GM12878 (cell line): ENCODE measurements around the gene COPZ1. TPM values are rescaled to one million over a fixed set of nuclear protein-coding genes. Genes with fewer than 3 reads are reported as not detected.

Experiments used
- ATAC-seq: fragments of 200-7000 bp; cut with Tn5 transposase; 3 replicates; pipeline ENCODE4 v1.9.1; 2020; ENCODE audit warnings: mild to moderate bottlenecking, moderate library complexity
- BruUV-seq: library from RNA; stranded (reverse); fragments of 400-500 nt; replicated peaks from 2 replicates; lab custom pipeline; 2021; lab: Mats Ljungman, UMichigan
- CTCF ChIA-PET: fragments of 300-600 bp; sonication (Branson Sonifier 250); formaldehyde crosslinking; extraction: SDS; loops from one replicate; lab custom pipeline; 2021; ENCODE audit warnings: inconsistent platforms; lab: Yijun Ruan, JAX
- POLR2A ChIA-PET: fragments of 350-600 bp; formaldehyde crosslinking; extraction: SDS; loops from one replicate; lab custom pipeline; 2021; ENCODE audit warnings: inconsistent platforms; lab: Charles Lee
- RAD21 ChIA-PET: fragments of 300-600 bp; sonication (Branson Sonifier 250); formaldehyde crosslinking; loops from one replicate; lab custom pipeline; 2023; ENCODE audit warnings: antibody characterized with exemption; ENCODE audit not compliant: unreplicated experiment; lab: Charles Lee
- SMC1A ChIA-PET: fragments of 300-600 bp; sonication (Branson Sonifier 250); formaldehyde crosslinking; loops from one replicate; lab custom pipeline; 2023; ENCODE audit not compliant: unreplicated experiment, uncharacterized antibody; lab: Charles Lee
- DNase-seq: peaks from one replicate; pipeline ENCODE4 v3.0.0-alpha.2; 2011; ENCODE audit warnings: low read depth, low spot score
- FAIRE-seq: peaks from 3 replicates; lab custom pipeline; 2011; peaks lifted over from hg19 to GRCh38; lab: Jason Lieb, UNC
- H2AFZ ChIP-seq: 2 replicates; pipeline ENCODE4 v1.6.0; 2011; ENCODE audit warnings: low read depth, low read length, control low read depth; ENCODE audit not compliant: control insufficient read depth
- H3K27ac ChIP-seq: 2 replicates; pipeline ENCODE4 v1.5.1; 2011; ENCODE audit warnings: control low read depth; ENCODE audit not compliant: control insufficient read depth, insufficient read depth
- H3K27me3 ChIP-seq, 2 experiments: replicated peaks in 1 of 2; 2 replicates each; pipeline versions ENCODE4 v1.6.0 to v1.6.1; 2011; ENCODE audit warnings: low read length in 1 of 2; ENCODE audit not compliant: control insufficient read depth in 2 of 2, insufficient read depth in 2 of 2
- H3K36me3 ChIP-seq, 2 experiments: 2 replicates each; pipeline ENCODE4 v1.5.1; 2011; ENCODE audit warnings: low read length in 1 of 2; ENCODE audit not compliant: control insufficient read depth in 2 of 2, insufficient read depth in 2 of 2
- H3K4me1 ChIP-seq: 2 replicates; pipeline ENCODE4 v1.6.1; 2011; ENCODE audit warnings: mild to moderate bottlenecking, low read length, moderate library complexity, mixed read lengths; ENCODE audit not compliant: control insufficient read depth, insufficient read depth
- H3K4me2 ChIP-seq: 2 replicates; pipeline ENCODE4 v1.6.0; 2011; ENCODE audit warnings: control low read depth; ENCODE audit not compliant: control insufficient read depth, insufficient read depth
- H3K4me3 ChIP-seq: fragments of 200-600 bp; sonication (generic); 2 replicates; pipeline ENCODE4 v1.5.1; 2016
- H3K79me2 ChIP-seq: 2 replicates; pipeline ENCODE4 v1.6.0; 2011; ENCODE audit warnings: low read length; ENCODE audit not compliant: control insufficient read depth, insufficient read depth
- H3K9ac ChIP-seq: 2 replicates; pipeline ENCODE4 v1.8.0; 2011; ENCODE audit warnings: low read length, control low read depth, mixed read lengths; ENCODE audit not compliant: control insufficient read depth, insufficient read depth
- H3K9me3 ChIP-seq: replicated peaks from 3 replicates; pipeline ENCODE4 v1.5.1; 2011; ENCODE audit warnings: mild to moderate bottlenecking, low read length; ENCODE audit not compliant: control insufficient read depth, insufficient read depth
- H4K20me1 ChIP-seq: 2 replicates; pipeline ENCODE4 v1.6.0; 2011; ENCODE audit not compliant: control insufficient read depth, insufficient read depth
- CHD1 ChIP-seq: IDR thresholded peaks from 2 replicates; pipeline ENCODE4 v1.6.1; 2012; ENCODE audit warnings: low read depth, low read length, improper control_type of control experiment
- EP300 ChIP-seq, 2 experiments: fragments of 150-350 bp in 1 of 2; IDR thresholded peaks; 2 replicates each; pipeline ENCODE4 v1.6.1; 2011 to 2012; ENCODE audit warnings: low read depth in 2 of 2, low read length in 2 of 2, borderline replicate concordance in 1 of 2, improper control_type of control experiment in 1 of 2, inconsistent platforms in 1 of 2; ENCODE audit not compliant: control insufficient read depth in 1 of 2
- POLR2A ChIP-seq: IDR thresholded peaks from 2 replicates; pipeline ENCODE4 v1.6.1; 2011; ENCODE audit warnings: low read depth, mild to moderate bottlenecking, low read length
- RBBP5 ChIP-seq: fragments of 200-600 bp; sonication (generic); conservative IDR thresholded peaks from 2 replicates; pipeline ENCODE4 v1.6.1; 2016
- SMAD5 ChIP-seq: IDR thresholded peaks from 2 replicates; pipeline ENCODE4 v1.6.1; 2016; ENCODE audit warnings: antibody characterized with exemption, low read depth
- SREBF2 ChIP-seq: IDR thresholded peaks from 2 replicates; pipeline ENCODE4 v1.6.1; 2012; ENCODE audit warnings: mild to moderate bottlenecking, low read length
- ZZZ3 ChIP-seq: IDR thresholded peaks from 2 replicates; pipeline ENCODE4 v1.6.1; 2011; ENCODE audit warnings: low read depth; ENCODE audit not compliant: control insufficient read depth, insufficient read length
- WGBS: methylation state at CpG from one replicate; pipeline ENCODE4 v1.1.6; 2016; ENCODE audit warnings: low lambda C conversion rate; ENCODE audit not compliant: insufficient replicate concordance, insufficient coverage; ENCODE audit errors: missing lambda C conversion rate; 5-methylcytosine and 5-hydroxymethylcytosine counted together
- in situ Hi-C: fragments of 300-500 bp; cut with MboI; formaldehyde crosslinking; loops from 9 replicates; pipeline ENCODE4 v1.14.3; 2018; ENCODE audit warnings: mixed read lengths
- intact Hi-C: fragments of 100-400 bp; cut with micrococcal nuclease; formaldehyde crosslinking; loops from one replicate; pipeline ENCODE4 v1.14.2; 2022; ENCODE audit not compliant: unreplicated experiment
- polyA plus RNA-seq, 11 experiments: library from polyadenylated mRNA; depleted of rRNA in 4 of 11; unstranded in 6 of 11; stranded (reverse) in 5 of 11; fragments of >200 nt; fragmentation: Nextera tagmentation in 4 of 11; fragmentation: Illumina TruSeq in 1 of 11; extraction: Ambion mirVana in 4 of 11; extraction: Trizol in 1 of 11; gene quantifications; 1 replicate in 1 of 11; 2 replicates in 10 of 11; pipeline versions ENCODE4 v1.2.1 to v1.2.3, GENCODE V29; 2011 to 2016; ENCODE audit warnings: inconsistent platforms in 2 of 11, missing spikeins in 2 of 11, low read depth in 1 of 11
- total RNA-seq, 4 experiments: library from RNA; depleted of rRNA in 3 of 4; stranded (reverse); fragments of >200 nt in 3 of 4; fragmentation: Illumina TruSeq in 1 of 4; extraction: Trizol in 1 of 4; gene quantifications; 2 replicates each; pipeline versions ENCODE4 v1.2.1 to v1.2.3, GENCODE V29; 2013 to 2021
- TF ChIP-seq, protein P1 (sequence below): fragments of 450-650 bp; IDR thresholded peaks from 2 replicates; pipeline ENCODE4 v1.6.1; 2017; ENCODE audit warnings: mild to moderate bottlenecking, low read depth, inconsistent platforms; ENCODE audit not compliant: poor library complexity, severe bottlenecking
- TF ChIP-seq, protein P2 (sequence below): fragments of 450-650 bp; IDR thresholded peaks from 2 replicates; pipeline ENCODE4 v1.6.1; 2017; ENCODE audit warnings: low read depth, mild to moderate bottlenecking, moderate library complexity
- TF ChIP-seq, protein P3 (sequence below): IDR thresholded peaks from 2 replicates; pipeline ENCODE4 v1.6.1; 2012; ENCODE audit warnings: low read depth, low read length, improper control_type of control experiment
- TF ChIP-seq, protein P4 (sequence below): fragments of 450-650 bp; IDR thresholded peaks from 2 replicates; pipeline ENCODE4 v1.6.1; 2017; ENCODE audit warnings: borderline replicate concordance

Gene COPZ1
- total and polyA plus RNA-seq, 10 of the 15 experiments (the other 5 are each of a cell fraction or from before 2014, with no cell fraction given) = 112 to 378 (median 184) TPM

DNA sequence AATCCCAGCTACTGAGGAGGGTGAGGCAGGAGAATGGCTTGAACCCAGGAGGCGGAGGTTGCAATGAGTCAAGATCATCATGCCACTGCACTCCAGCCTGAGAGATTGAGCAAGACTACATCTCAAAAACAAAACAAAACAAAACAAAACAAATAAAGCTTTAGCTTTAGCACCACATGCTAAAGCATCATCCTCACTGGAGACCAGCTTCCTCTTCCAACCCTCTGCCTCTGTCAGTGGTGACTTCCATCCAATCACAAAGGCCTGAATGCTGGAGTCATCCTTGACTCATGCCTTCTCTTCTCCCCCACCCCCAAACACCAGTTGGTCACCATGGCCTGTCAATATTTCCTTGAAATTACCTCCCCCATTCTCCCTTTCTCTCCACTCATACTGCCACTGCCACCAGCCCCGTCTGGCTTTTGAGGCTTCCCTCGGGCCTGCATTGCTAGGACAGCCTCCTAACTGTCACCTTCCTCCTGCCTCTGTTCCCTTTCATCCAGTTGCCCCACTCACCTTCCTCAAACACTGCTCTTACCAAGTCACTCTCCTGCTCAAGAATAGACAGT lies 58.2 kb downstream of the COPZ1 start:
- BruUV-seq = no TSS peak

More for the DNA sequence above, 58.2 kb downstream of the COPZ1 start:
- Histone ChIP-seq H3K27ac (no peak overlapping the region), H4K20me1 (no peaks in the 10 kb centered on the region), H3K27me3 (no peaks in the 10 kb centered on the region), H3K4me3 (no peak overlapping the region), H3K9ac (no peak overlapping the region), H3K4me1 (peaks cover 14% of the 10 kb centered on the region), H3K4me2 (no peak overlapping the region), H3K36me3 (no peaks in the 10 kb centered on the region), H3K79me2 (no peaks in the 10 kb centered on the region), H3K9me3 (no peaks in the 10 kb centered on the region), H2AFZ (no peak overlapping the region)
- 96% methylated on average over 3 of the region's 3 CpGs for WGBS
- no peak for TF ChIP-seq SMAD5
- TF ChIP-seq, protein P1, sequence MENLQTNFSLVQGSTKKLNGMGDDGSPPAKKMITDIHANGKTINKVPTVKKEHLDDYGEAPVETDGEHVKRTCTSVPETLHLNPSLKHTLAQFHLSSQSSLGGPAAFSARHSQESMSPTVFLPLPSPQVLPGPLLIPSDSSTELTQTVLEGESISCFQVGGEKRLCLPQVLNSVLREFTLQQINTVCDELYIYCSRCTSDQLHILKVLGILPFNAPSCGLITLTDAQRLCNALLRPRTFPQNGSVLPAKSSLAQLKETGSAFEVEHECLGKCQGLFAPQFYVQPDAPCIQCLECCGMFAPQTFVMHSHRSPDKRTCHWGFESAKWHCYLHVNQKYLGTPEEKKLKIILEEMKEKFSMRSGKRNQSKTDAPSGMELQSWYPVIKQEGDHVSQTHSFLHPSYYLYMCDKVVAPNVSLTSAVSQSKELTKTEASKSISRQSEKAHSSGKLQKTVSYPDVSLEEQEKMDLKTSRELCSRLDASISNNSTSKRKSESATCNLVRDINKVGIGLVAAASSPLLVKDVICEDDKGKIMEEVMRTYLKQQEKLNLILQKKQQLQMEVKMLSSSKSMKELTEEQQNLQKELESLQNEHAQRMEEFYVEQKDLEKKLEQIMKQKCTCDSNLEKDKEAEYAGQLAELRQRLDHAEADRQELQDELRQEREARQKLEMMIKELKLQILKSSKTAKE = no peak
- no peak for TF ChIP-seq RBBP5
- TF ChIP-seq, protein P2, sequence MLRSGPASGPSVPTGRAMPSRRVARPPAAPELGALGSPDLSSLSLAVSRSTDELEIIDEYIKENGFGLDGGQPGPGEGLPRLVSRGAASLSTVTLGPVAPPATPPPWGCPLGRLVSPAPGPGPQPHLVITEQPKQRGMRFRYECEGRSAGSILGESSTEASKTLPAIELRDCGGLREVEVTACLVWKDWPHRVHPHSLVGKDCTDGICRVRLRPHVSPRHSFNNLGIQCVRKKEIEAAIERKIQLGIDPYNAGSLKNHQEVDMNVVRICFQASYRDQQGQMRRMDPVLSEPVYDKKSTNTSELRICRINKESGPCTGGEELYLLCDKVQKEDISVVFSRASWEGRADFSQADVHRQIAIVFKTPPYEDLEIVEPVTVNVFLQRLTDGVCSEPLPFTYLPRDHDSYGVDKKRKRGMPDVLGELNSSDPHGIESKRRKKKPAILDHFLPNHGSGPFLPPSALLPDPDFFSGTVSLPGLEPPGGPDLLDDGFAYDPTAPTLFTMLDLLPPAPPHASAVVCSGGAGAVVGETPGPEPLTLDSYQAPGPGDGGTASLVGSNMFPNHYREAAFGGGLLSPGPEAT = no peak
- no peak for TF ChIP-seq CHD1
- TF ChIP-seq, protein P3, sequence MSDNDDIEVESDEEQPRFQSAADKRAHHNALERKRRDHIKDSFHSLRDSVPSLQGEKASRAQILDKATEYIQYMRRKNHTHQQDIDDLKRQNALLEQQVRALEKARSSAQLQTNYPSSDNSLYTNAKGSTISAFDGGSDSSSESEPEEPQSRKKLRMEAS = no peak
- TF ChIP-seq ZZZ3 = no peak
- no peak for TF ChIP-seq POLR2A
- TF ChIP-seq, protein P4, sequence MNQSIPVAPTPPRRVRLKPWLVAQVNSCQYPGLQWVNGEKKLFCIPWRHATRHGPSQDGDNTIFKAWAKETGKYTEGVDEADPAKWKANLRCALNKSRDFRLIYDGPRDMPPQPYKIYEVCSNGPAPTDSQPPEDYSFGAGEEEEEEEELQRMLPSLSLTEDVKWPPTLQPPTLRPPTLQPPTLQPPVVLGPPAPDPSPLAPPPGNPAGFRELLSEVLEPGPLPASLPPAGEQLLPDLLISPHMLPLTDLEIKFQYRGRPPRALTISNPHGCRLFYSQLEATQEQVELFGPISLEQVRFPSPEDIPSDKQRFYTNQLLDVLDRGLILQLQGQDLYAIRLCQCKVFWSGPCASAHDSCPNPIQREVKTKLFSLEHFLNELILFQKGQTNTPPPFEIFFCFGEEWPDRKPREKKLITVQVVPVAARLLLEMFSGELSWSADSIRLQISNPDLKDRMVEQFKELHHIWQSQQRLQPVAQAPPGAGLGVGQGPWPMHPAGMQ = no peak
- TF ChIP-seq SREBF2 = no peak
- TF ChIP-seq EP300 (IDR thresholded peaks at IDR 0.05; ENCODE audit: borderline replicate concordance in 1 of 2, control insufficient read depth in 1 of 2, low read depth in 2 of 2, low read length in 2 of 2) = no peak
- FAIRE-seq (no peak), DNase-seq (no peak), ATAC-seq (no peak)
- ChIA-PET CTCF (interaction anchor here (1.0 to 6.4 kb wide), 10 partner anchors 9 to 115 kb away, joined by 3 to 66 read pairs (median 5); partner anchors contain the start of gene NCKAP1L), POLR2A (no interaction called here), RAD21 (no interaction called here), SMC1A (interaction anchor here (0.7 to 0.8 kb wide), 2 partner anchors 55 to 163 kb away, joined by 3 read pairs; no protein-coding TSS in a partner anchor)
- intact Hi-C loops = no loop called here
- in situ Hi-C loops = no loop called here
